CD4-positive, CD25-positive, alpha-beta regulatory T cell (primary cell): ENCODE results near the gene SAT2. TPM values are rescaled to one million over a fixed set of nuclear protein-coding genes. Genes with fewer than 3 reads are reported as not detected.
A peak's percentile ranks its signal among the peaks of the same experiment; 100 is the strongest.

Experiments
- ATAC-seq, 2 donors: fragments of 150-1000 bp; cut with Tn5 transposase; one replicate each; pipeline ENCODE4 v1.10.0; 2021; ENCODE audit warnings: low read depth in 2 of 2, moderate number of reproducible peaks in 2 of 2, moderate library complexity in 1 of 2
- DNase-seq, 3 donors: peaks; one replicate each; pipeline versions ENCODE4 v3.0.0 to v3.0.0-alpha.2; 2012 to 2022; ENCODE audit warnings: mixed read lengths in 1 of 3
- H3K27ac ChIP-seq: one replicate; pipeline ENCODE4 v1.7.0; 2013; ENCODE audit warnings: mild to moderate bottlenecking, low read length; ENCODE audit not compliant: insufficient read depth, poor library complexity, severe bottlenecking
- H3K27me3 ChIP-seq: one replicate; pipeline ENCODE4 v1.7.0; 2013; ENCODE audit warnings: low read length; ENCODE audit not compliant: control insufficient read depth, insufficient read depth
- H3K36me3 ChIP-seq: one replicate; pipeline ENCODE4 v1.7.0; 2013; ENCODE audit warnings: mild to moderate bottlenecking, low read length, moderate library complexity; ENCODE audit not compliant: control insufficient read depth, insufficient read depth
- H3K4me1 ChIP-seq: 2 replicates; pipeline ENCODE4 v1.7.0; 2013; ENCODE audit warnings: mild to moderate bottlenecking, low read length; ENCODE audit not compliant: insufficient read depth, control insufficient read depth, poor library complexity, severe bottlenecking
- H3K4me3 ChIP-seq: one replicate; pipeline ENCODE4 v1.7.0; 2013; ENCODE audit warnings: low read depth, mild to moderate bottlenecking, low read length, moderate library complexity
- H3K9me3 ChIP-seq, 2 experiments: 1 replicate in 1 of 2; 2 replicates in 1 of 2; pipeline ENCODE4 v1.7.0; 2013; ENCODE audit warnings: low read length in 2 of 2, mild to moderate bottlenecking in 1 of 2, moderate library complexity in 1 of 2; ENCODE audit not compliant: control insufficient read depth in 2 of 2
- H3K27ac Mint-ChIP-seq, 3 donors: one replicate each; pipeline ENCODE4 v1.8.0; 2020 to 2022; ENCODE audit warnings: mild to moderate bottlenecking in 3 of 3, mixed read lengths in 3 of 3, moderate library complexity in 2 of 3
- H3K27me3 Mint-ChIP-seq: one replicate; pipeline ENCODE4 v1.8.0; 2022; ENCODE audit warnings: mild to moderate bottlenecking, mixed read lengths
- H3K36me3 Mint-ChIP-seq: one replicate; pipeline ENCODE4 v1.8.0; 2020; ENCODE audit warnings: mixed read lengths
- H3K4me1 Mint-ChIP-seq, 4 donors: one replicate each; pipeline ENCODE4 v1.8.0; 2020 to 2022; ENCODE audit warnings: mixed read lengths in 4 of 4, mild to moderate bottlenecking in 1 of 4
- H3K4me3 Mint-ChIP-seq, 4 donors: one replicate each; pipeline ENCODE4 v1.8.0; 2020 to 2022; ENCODE audit warnings: mild to moderate bottlenecking in 4 of 4, mixed read lengths in 4 of 4, moderate library complexity in 3 of 4
- H3K9me3 Mint-ChIP-seq, 7 donors: one replicate each; pipeline ENCODE4 v1.8.0; 2020 to 2022; ENCODE audit warnings: mixed read lengths in 7 of 7, mild to moderate bottlenecking in 3 of 7, moderate library complexity in 2 of 7
- polyA plus RNA-seq, 4 donors: library from polyadenylated mRNA; unstranded; fragments of 300-500 nt; fragmentation: Illumina TruSeq; gene quantifications; one replicate each; pipeline ENCODE4 v1.2.3, GENCODE V29; 2021
- total RNA-seq: library from RNA; stranded (reverse); gene quantifications from one replicate; pipeline ENCODE4 v1.2.3, GENCODE V29; 2022

SAT2 gene
- total and polyA plus RNA-seq, 5 donors from 2014 or later: 26.7 to 36.9 (median 32.6) TPM

GRCh38 chr17:7655541-7655840, 27.9 kb upstream of the SAT2 start:
- H3K4me1 Mint-ChIP-seq: peaks cover 1 to 16% (median 4%) of the 10 kb centered on the region in 4 donors
- peaks cover 46% of the 10 kb centered on the region for H3K27me3 Mint-ChIP-seq

GRCh38 chr17:7654832-7655540, 27.4 kb upstream of the SAT2 start:
- Mint-ChIP-seq H3K36me3 (no peaks in the 10 kb centered on the region), H3K27me3 (peaks cover 51% of the 10 kb centered on the region), H3K9me3 (no peaks in the 10 kb centered on the region), H3K4me1 (peaks cover 4 to 21% (median 9%) of the 10 kb centered on the region in 4 donors), H3K4me3 (no peak overlapping the region), H3K27ac (no peak overlapping the region)
- Histone ChIP-seq H3K4me1 (peaks cover 19% of the 10 kb centered on the region), H3K4me3 (no peak overlapping the region), H3K27ac (no peak overlapping the region), H3K27me3 (peaks cover 19% of the 10 kb centered on the region), H3K36me3 (no peaks in the 10 kb centered on the region), H3K9me3 (no peaks in the 10 kb centered on the region)
- DNase-seq: no peak
- no peak for ATAC-seq

More at GRCh38 chr17:7655541-7655840, 27.9 kb upstream of the SAT2 start:
- Histone ChIP-seq H3K36me3 (no peaks in the 10 kb centered on the region), H3K27ac (no peak overlapping the region), H3K9me3 (no peaks in the 10 kb centered on the region), H3K4me1 (peaks cover 14% of the 10 kb centered on the region), H3K4me3 (no peak overlapping the region), H3K27me3 (peaks cover 14% of the 10 kb centered on the region)
- ATAC-seq: no peak
- no peaks in the 10 kb centered on the region for H3K9me3 Mint-ChIP-seq
- no peak overlapping the region for H3K4me3 Mint-ChIP-seq
- no peak for DNase-seq
- H3K27ac Mint-ChIP-seq: no peak overlapping the region
- no peaks in the 10 kb centered on the region for H3K36me3 Mint-ChIP-seq

GRCh38 chr17:7652388-7653356, 25.1 kb upstream of the SAT2 start:
- H3K36me3 Mint-ChIP-seq: no peaks in the 10 kb centered on the region
- H3K9me3 ChIP-seq: no peaks in the 10 kb centered on the region
- peaks cover 19% of the 10 kb centered on the region for H3K27me3 ChIP-seq
- H3K4me1 ChIP-seq: peaks cover 21% of the 10 kb centered on the region
- peaks cover 63% of the 10 kb centered on the region for H3K27me3 Mint-ChIP-seq
- no peak overlapping the region for H3K27ac Mint-ChIP-seq
- DNase-seq (no peak), ATAC-seq (no peak)
- peaks cover 4 to 24% (median 10%) of the 10 kb centered on the region in 4 donors for H3K4me1 Mint-ChIP-seq
- no peaks in the 10 kb centered on the region for H3K9me3 Mint-ChIP-seq
- H3K4me3 Mint-ChIP-seq: peak overlapping the region in 3 of 4 donors; percentile 38 to 67 (median 64)
- no peaks in the 10 kb centered on the region for H3K36me3 ChIP-seq
- H3K27ac ChIP-seq: no peak overlapping the region
- H3K4me3 ChIP-seq: no peak overlapping the region

- DNase-seq: no peak
Measured at GRCh38 chr17:7651665-7652387, 24.2 kb upstream of the SAT2 start.

GRCh38 chr17:7651097-7651664, 23.6 kb upstream of the SAT2 start:
- DNase-seq: no peak
- H3K4me3 ChIP-seq: peak overlapping the region; percentile 47
- H3K4me3 Mint-ChIP-seq: peak overlapping the region; percentile 60 to 91 (median 82)
- peaks cover 57% of the 10 kb centered on the region for H3K27me3 Mint-ChIP-seq
- H3K27me3 ChIP-seq: peaks cover 19% of the 10 kb centered on the region
- H3K27ac Mint-ChIP-seq: peak overlapping the region in 1 of 3 donors; percentile 31
- peaks cover 4 to 24% (median 9%) of the 10 kb centered on the region in 4 donors for H3K4me1 Mint-ChIP-seq
- peaks cover 21% of the 10 kb centered on the region for H3K4me1 ChIP-seq
- H3K36me3 Mint-ChIP-seq: no peaks in the 10 kb centered on the region
- no peak overlapping the region for H3K27ac ChIP-seq
- no peaks in the 10 kb centered on the region for H3K9me3 ChIP-seq
- H3K9me3 Mint-ChIP-seq: peaks cover 0 to 1% (median 0%) of the 10 kb centered on the region in 7 donors
- ATAC-seq: no peak
- no peaks in the 10 kb centered on the region for H3K36me3 ChIP-seq

More at GRCh38 chr17:7651665-7652387, 24.2 kb upstream of the SAT2 start:
- Histone ChIP-seq H3K4me1 (peaks cover 21% of the 10 kb centered on the region), H3K27ac (no peak overlapping the region), H3K9me3 (no peaks in the 10 kb centered on the region), H3K4me3 (no peak overlapping the region), H3K27me3 (peaks cover 19% of the 10 kb centered on the region), H3K36me3 (no peaks in the 10 kb centered on the region)
- H3K27me3 Mint-ChIP-seq: peaks cover 57% of the 10 kb centered on the region
- ATAC-seq: no peak
- H3K36me3 Mint-ChIP-seq: no peaks in the 10 kb centered on the region
- H3K9me3 Mint-ChIP-seq: no peaks in the 10 kb centered on the region
- H3K27ac Mint-ChIP-seq: no peak overlapping the region
- H3K4me3 Mint-ChIP-seq: peak overlapping the region; percentile 11 to 67 (median 62)
- H3K4me1 Mint-ChIP-seq: peaks cover 4 to 24% (median 10%) of the 10 kb centered on the region in 4 donors

GRCh38 chr17:7650509-7651096, 23.0 kb upstream of the SAT2 start, which contains the start of gene ATP1B2:
Gene ATP1B2 (plus strand): TSS chr17:7650926. CDS start chr17:7651519, 593 bp downstream.
- peaks cover 19% of the 10 kb centered on the region for H3K27me3 ChIP-seq
- H3K9me3 Mint-ChIP-seq: peaks cover 0 to 2% (median 0%) of the 10 kb centered on the region in 7 donors
- H3K36me3 Mint-ChIP-seq: no peaks in the 10 kb centered on the region
- H3K9me3 ChIP-seq: no peaks in the 10 kb centered on the region
- peaks cover 57% of the 10 kb centered on the region for H3K27me3 Mint-ChIP-seq
- H3K4me3 Mint-ChIP-seq: peak within 1 kb of the TSS; percentile 60 to 95 (median 82)
- H3K4me1 ChIP-seq: peaks cover 21% of the 10 kb centered on the region
- H3K36me3 ChIP-seq: no peaks in the 10 kb centered on the region
- peak within 1 kb of the TSS in 2 of 3 donors; percentile 31 to 69 for H3K27ac Mint-ChIP-seq
- peak; percentile 66 to 79 (median 74) for DNase-seq
- H3K27ac ChIP-seq: no peak within 1 kb of the TSS
- H3K4me1 Mint-ChIP-seq: peaks cover 4 to 24% (median 9%) of the 10 kb centered on the region in 4 donors
- H3K4me3 ChIP-seq: peak within 1 kb of the TSS; percentile 47
- peak; percentile 78 to 80 for ATAC-seq
